Iris pigment epithelial cell (primary cell): ENCODE results near the gene SMPX.
"Not testable (repeated sequence)": the region's sequence is repeated elsewhere in the genome, so short reads cannot be mapped to it uniquely, and the experiment has no call there.

Experiments used
- DNase-seq: peaks from one replicate; pipeline ENCODE4 v3.0.0-alpha.2; 2011; ENCODE audit warnings: low read depth

The SMPX gene

DNA sequence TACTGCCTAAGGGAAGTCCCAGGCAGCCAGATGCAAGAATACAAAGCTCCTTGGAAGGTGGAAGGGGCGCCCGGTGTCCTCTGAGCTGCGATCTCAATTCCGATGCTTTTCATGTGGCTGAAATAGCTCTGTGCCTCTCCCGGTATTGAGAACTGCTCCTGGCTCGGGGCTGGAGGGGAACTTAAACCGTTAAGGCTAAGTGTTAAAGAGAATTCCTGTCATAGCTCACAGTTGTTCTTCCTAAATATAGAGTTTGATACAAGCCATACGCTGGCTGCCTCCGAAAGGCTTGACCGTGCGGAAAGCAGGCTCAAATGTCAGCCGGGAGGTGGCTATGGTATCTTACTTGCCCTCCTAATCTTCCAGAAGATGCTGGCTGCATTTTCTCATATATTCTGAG is at the start of gene SMPX:
SMPX (minus strand) TSS at position 157 of the 400 bp plus-strand sequence. CDS start 3,826 bp downstream, outside the sequence.
- no peak for DNase-seq

DNA sequence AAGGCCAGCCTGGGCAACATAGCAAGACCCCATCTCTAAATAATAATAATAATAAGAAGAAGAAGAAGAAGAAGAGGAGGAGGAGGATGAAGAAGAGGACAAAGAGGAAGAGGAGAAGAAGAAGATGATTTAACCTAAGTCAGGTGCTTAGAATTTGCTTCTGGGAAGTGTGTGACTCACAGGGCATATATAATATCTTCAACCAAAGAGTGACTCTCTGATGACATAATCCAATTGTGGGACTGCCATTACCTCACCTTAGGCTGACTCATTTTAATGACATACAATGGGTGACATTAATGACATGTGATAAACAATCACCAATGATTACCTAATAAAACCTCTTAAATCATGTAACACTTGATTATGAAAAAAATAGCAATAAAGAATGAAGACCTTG is 48.8 kb upstream of the SMPX start:
- DNase-seq: peak; percentile 1

DNA sequence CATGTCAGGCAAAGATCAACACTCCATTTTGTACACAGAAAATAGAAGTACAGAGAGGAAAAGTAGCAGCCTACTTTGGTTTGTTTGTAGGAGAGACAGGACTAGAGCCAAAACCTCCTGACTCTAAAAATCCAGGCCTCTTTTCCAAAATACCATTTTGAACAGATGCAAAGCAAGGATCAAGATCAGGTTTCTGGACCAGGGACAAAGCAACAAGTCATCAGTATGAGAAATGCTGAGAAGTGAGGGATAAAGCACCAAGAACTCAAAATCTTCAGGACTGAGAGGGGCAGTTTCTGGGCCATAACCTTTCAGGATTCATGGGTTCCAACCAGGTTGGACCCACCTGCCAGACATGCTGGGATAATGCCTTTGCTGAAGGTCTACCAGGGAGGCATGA is 44.9 kb upstream of the SMPX start:
- no peak for DNase-seq

DNA sequence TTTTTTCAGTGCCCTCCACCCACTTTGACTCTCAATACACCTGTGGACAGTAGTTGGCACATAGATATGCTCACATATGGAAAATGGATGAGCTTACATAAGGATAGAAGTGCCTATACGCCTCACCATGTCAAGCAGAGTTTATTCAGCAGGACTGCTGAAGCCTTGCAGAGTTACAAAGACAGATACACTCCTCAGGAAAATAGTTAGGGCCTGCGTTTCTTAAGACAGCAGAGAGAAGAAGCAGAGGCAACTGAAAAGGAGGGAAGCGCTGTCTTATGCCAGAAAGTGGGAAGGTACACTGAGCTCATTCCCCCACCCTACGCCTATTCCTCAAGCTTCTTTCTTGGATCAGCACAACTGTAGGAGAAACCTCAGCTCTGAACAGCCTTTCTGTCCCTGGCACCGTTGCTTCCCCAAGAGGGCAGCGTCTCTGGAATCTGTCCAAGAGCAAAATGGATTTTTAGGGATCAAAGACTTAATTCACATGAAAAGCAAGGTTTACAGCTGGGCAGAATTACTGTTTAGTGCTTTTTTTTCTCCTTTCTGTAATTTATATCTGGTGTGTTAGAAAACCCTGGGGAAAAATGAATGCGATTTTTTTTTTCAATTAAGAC is 44.2 kb upstream of the SMPX start:
- DNase-seq: no peak

DNA sequence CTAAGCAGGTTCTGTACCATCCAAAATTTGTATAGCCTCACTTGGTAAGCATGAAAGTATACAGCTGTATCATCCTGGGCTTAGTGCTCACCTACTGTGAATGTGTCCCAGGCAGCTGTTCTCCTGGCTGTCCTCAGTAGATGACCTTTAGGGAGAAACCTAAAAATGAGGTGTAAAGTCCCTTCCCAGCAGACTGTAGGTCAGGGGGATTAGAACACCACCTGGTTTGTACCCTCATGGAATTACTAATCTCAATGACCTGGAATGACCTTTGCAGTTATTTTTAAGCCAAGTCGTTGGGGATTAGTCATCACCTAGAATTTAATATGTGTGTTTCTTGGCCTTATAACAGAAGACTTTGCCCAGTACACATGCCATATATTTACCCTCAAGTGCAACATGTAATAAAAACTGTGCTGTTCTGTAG is 42.4 kb upstream of the SMPX start:
- peak; percentile 22 for DNase-seq

DNA sequence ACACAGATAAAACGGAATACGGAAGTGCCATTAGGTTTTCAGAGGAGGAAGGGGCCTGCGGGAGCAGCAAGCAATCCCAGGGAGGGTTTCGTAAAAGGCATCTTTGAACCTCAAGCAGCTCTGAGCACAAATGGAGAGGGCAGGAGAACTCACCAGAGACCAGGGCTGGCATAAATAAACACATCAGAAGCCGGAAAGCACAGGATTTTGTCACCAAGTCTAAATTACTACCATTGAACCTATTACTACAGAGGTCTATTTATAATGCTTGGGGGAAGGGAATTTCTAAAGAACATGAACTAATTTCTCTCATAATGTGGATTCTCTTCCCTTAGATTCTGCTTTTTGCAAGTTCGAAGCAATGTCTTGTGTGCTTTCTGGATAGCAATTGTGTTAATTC is 41.9 kb upstream of the SMPX start:
- no peak for DNase-seq

DNA sequence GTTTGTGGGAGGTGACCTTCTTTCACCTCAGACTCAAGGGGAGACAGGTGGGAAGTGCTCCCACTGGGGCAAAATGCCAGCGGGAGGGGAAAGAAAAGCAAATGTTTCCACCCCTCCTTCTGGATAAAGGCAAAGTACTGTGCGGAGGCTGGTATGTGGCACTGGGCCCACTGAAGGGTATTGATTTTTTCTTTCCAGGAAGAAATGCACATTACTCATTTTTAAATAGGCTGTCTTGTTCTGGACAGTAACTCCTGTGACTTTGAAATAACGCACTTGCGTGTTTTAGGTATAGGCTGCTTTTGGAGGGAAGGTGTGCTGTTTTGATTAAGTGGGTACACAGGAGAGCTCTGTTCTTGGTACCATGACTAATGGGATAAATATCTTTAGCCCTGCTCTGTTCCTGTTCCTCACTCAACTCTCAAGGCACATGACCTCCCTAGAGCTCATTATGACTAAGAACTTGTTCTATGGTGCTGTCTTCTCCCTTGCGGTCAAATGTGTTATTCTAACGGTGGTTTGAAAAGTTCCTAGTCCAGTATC is 40.8 kb upstream of the SMPX start:
- peak; percentile 74 for DNase-seq

DNA sequence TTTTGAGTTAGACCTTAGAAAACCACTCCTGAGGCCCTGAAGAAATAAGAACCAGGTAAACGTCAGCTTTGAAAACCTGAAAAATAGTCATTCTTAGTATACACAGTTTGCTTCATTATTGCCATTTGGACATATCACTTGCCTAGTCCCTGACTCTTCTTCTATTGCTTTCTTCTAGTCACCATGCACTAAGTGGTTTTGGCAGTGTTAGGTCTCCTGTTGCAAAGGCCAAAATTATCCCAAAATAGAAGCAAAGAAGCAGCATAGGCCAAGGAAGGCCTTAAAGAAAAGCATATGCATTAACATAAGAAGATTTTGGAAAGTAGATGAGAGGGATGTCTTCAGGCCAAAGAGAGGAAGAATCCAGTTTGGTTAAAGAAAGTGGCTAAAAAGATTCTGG is 24.1 kb upstream of the SMPX start:
- no peak for DNase-seq

DNA sequence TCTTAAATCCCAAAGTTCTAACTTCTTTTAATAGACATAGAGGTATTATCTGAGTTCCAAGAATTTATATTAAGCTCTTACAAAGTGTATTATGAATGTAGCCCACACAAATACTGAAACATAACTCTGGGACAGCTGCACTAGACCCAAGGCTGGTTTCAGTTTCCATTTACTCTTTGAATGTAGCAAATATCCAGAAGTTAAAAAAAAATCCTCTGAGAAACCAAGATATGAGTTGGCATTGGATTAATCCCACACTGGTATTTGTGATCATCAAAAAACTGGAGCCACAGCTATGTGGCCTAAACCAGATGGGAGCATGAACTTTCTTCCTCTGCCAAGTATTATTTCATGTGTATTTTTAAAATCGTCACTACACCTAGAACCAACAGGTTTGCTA is 23.6 kb upstream of the SMPX start:
- peak; percentile 39 for DNase-seq

DNA sequence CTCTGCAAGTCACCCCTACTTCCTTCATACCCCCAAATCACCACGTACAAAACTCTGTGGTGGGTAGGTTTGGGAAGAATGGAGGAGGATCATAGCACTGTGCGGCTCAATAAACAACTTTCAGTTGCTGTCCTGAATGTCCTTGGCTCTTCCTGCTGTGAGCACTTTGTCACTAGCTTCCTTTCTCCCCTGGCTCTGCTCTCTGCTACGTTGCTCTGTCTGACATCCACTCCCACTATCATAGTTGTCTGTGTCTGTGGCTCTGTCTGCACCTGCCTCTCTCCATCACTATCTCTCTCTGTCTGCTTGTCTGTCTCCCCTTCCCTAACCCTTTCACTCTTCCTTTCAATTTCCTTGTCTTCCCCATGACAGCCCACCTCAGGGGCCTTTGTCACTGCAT is 21.2 kb upstream of the SMPX start:
- no peak for DNase-seq

DNA sequence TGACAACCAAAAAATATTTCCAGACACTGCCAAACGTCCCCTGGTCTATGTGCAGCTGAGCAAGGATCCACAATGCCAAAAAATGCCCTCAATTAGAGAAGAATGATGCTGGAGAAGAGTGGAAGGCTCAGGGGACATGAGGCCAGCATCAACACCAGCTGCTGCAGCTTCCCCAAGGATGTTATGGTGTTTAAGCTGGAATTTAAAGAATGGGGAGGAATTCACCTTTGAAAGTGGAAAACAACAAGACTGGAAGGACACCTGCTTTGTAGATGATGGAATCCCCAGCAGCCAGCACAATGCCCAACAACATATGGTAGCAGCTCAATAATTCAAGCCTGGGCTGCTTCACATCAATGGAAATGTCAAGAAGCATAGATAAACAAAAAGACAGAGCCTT is 20.3 kb upstream of the SMPX start:
- no peak for DNase-seq

DNA sequence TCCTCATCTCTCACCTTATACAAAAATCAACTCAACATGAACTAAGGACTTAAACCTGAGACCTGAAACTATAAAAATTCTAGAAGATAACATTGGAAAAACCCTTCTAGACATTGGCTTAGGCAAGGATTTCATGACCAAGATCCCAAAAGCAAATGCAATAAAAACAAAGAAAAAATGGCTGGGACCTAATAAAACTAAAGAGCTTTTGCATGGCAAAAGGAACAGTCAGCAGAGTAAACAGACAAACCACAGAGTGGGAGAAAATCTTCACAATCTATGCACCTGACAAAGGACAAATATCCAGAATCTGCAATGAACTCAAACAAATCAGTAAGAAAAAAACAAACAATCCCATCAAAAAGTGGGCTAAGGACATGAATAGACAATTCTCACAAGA is 17.2 kb upstream of the SMPX start:
- DNase-seq: not testable (repeated sequence)

DNA sequence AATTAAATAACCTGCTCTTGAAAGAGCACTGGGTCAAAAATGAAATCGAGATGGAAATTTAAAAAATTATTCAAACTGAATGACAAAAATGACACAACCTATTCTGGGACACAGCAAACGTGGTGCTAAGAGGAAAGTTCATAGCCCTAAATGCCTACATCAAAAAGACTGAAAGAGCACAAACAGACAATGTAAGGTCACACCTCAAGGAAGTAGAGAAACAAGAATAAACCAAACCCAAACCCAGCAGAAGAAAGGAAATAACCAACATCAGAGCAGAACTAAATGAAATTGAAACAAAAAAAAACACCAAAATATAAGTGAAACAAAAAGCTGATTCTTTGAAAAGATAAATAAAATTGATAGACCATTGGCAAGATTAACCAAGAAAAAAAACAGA is 15.1 kb upstream of the SMPX start:
- DNase-seq: not testable (repeated sequence)

DNA sequence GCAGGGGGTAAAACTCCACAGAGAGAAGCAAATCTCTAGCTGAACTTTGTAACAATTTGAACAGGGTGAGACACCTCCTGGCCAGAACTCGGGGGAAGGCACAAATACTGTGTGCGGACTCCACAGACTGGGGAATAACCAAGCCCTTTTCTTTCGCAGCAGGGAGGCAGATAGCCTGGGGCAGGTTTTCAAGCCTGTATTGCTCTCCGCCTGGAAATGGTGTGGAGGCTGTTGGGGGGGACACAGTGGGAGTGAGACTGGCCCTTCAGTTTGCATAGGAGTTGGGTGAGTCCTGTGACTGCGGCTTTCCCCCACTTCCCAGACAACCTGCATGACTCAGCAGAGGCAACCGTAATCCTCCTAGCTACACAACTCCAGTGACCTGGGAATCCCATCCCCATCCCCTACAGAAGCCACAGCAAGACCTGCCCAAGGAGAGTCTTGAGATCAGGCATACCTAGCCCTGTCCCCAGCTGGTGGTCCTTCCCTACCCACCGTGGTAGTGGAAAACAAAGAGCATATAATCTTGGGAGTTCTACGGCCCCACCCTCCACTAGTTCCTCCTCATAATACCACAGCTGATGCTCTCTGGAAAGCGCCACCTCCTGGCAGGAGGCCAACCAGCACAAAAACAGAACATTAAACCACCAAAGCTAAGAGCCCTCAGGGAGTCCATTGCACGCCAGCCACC is 12.9 kb upstream of the SMPX start:
- DNase-seq: peak; percentile 10

DNA sequence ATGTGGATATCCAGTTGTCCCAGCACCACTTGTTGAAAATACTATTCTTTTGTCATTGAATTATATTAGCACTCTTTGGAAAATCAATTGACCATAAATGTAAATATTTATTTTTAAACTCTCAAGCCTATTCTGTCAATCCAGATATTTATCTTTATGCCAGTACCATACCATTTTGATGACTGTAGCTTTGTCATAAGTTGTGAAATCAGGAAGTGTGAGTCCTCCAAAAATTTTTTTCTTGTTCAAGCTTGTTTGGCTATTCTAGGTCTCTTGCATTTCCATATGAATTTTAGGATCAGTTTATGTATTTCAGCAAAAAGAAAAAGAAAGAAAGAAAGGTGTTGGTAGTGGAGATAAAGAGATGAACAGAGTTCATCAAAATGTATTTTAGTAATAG is 8.2 kb upstream of the SMPX start:
- DNase-seq: no peak

DNA sequence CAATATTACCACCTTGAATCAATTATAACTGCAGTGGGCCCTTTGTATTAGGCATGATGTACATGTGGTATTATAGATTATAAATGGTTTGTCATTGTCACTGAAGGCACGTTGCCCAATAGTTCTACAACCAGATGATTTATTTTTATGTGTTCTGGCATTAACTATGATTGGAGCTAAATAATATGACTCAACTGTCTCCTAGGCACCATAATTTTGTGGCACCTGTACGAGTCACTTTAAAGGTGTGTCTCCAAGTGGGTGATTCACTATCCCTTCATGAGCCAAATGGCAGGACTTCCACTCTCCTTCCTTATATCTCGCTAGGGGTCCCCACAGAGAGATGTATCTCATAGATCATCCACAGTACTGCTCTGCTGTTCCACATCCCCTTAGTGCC is 6.1 kb upstream of the SMPX start:
- no peak for DNase-seq

DNA sequence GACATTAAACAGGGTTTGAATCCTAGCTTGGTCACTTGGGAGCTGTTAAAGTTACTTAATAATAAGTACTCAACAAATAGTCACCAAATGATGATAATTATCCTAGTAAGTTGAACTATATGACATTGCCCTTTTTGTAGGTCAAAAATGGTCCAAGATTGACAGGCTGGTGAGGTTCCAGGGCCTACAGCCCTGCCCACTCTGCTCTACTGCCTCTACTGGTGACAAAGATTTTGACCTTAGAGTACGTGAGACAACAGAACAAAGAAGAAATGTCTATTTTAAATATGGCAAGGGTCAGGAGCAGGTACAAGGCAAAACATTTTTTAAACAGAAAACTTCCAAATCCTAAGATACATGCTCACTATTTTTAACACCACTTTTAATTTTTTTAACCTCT is 572 bp upstream of the SMPX start:
- no peak for DNase-seq

DNA sequence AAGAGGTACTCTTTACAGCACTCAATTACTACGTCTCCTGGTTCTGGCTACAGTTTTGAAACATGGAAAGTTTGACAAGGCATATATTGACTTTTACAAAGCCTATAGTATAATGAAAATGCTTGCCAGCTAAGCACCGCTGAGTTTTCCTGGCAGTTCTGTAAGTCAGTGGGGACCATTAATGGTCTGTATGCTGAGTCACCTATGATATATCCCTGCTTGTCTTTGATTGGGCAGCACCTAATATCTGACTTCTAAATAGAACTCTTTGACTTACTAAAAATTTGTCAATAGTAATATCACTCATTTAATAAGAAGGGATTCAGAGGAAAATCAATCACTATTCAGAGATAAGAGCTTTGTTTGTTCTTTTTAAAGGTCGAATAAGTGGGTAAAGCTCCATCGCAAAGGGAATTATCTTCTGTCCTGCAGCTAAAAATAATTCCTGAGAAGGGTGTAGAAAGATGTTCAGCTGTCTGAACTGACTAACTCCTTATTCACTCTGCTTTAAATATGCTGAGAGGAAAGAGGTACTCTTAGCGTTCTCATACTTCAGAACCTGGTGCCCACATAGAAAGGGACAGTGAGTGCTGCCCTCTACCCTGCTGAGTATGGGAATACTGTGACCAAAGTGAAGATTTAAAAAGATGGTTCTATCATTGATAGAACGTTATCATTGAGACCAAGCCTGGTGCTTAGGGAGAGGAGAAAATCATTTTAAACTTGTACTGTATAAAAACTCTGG is 959 bp downstream of the SMPX start:
- no peak for DNase-seq

DNA sequence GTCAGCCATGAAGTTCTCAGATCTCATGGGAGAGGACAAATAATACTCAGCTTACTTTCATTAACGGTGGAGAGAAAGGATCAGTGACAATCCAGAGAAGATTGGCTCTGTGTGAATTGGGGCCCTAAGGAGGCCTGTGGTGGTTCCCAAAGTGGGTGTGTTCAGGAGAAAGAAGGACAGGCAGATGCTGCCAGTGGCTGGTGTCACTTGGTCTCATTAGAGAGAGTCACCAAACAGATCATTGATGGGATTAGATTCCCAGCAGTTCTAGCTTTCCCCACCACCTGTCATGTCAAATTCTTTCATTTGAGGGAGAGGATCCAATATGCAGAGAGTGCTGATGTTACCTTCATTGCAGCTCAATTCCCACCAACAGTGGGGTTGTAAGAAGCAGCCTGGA is 8.0 kb downstream of the SMPX start:
- DNase-seq: no peak

DNA sequence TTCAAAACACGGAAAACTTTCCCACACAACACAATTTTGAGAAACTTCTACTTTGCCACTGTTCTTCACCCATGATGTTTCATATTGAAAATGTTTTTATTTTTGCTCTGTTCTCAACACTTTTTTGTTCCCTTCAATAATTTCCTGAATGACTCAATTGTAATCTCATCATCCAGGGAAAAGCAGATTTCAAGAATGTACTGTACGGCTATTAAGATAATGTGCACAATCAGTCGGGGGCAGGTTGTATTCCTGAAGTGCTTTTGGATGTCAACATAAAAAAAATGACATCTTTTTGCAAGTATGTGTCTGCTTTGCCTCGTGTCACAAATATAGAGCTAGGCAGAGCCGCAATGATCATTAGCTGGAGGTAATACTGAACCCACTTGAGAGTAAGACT is 9.7 kb downstream of the SMPX start:
- DNase-seq: no peak

DNA sequence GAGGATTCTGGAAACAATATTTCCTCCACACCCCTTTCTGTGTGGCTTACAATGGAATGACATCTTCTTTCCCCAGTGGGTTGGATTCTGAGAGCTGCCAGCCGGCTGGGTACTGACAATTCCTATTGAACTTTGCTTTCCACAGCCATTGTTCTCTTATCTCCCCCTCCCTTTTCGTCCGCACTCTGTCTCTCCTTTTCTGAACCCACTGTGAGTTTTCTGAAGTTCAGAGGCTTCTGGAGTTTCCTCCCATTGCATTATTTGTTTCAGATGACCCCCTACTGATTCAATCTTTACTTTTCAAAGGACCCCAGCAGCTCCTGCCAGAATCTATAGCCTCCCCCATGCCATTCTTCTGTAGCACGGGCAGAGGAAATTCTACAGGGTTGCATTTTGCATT is 10.4 kb downstream of the SMPX start:
- no peak for DNase-seq

DNA sequence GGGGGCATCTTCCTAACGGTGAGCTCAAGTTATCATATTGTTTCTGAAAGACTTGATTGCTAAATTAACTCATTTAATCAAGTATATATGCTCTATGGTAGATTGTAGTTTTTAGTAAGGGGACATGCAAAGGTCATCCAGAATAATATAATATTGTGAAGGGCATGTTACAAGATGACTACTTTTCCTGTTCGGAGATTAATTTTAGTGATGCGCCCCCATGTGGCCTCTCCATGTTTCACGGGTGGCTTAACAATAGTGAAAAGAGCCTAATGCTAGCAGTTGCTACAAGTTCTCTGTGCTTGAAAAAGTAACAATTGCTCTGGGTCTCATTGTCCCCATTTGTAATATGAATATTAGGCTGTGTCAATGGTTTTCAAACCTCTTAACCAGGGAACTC is 12.2 kb downstream of the SMPX start:
- peak; percentile 38 for DNase-seq

DNA sequence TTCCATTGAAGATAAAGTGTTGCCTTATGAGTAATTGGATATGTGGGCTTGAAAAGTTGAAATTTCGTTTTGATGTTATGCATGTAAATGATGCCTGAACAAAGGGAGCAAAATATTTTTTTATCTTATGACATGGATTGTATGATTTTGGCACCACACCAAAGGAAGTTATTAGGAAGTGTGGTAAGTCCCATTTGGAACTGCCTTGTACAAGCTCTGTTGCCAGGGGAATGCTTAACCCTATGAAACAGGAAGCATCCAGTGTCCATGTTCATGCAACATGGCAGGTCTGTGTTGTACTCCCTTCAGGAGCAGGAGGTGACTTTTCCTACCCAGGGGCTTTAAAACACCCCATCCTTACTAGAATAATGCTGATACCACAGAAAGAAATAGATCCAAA is 13.2 kb downstream of the SMPX start:
- no peak for DNase-seq
